GM12878 (cell line): ENCODE results near the gene EHF.

Experiments
- EP300 ChIP-seq, 2 experiments: fragments of 150-350 bp in 1 of 2; IDR thresholded peaks; 2 replicates each; pipeline ENCODE4 v1.6.1; 2011 to 2012; ENCODE audit warnings: low read depth in 2 of 2, low read length in 2 of 2, borderline replicate concordance in 1 of 2, improper control_type of control experiment in 1 of 2, inconsistent platforms in 1 of 2; ENCODE audit not compliant: control insufficient read depth in 1 of 2
- HCFC1 ChIP-seq: fragments of 150-350 bp; IDR thresholded peaks from 2 replicates; pipeline ENCODE4 v1.6.1; 2014; ENCODE audit warnings: low read length
- POLR2A ChIP-seq: IDR thresholded peaks from 2 replicates; pipeline ENCODE4 v1.6.1; 2011; ENCODE audit warnings: low read depth, mild to moderate bottlenecking, low read length
- POLR2AphosphoS5 ChIP-seq: IDR thresholded peaks from 2 replicates; pipeline ENCODE4 v1.6.1; 2011; ENCODE audit warnings: mild to moderate bottlenecking, low read length, inconsistent platforms
- RAD21 ChIP-seq: IDR thresholded peaks from 2 replicates; pipeline ENCODE4 v1.6.1; 2011; ENCODE audit warnings: mild to moderate bottlenecking, low read depth, low read length, moderate library complexity; ENCODE audit not compliant: insufficient read depth
- RBBP5 ChIP-seq: fragments of 200-600 bp; sonication (generic); conservative IDR thresholded peaks from 2 replicates; pipeline ENCODE4 v1.6.1; 2016
- SMC3 ChIP-seq: IDR thresholded peaks from 2 replicates; pipeline ENCODE4 v1.6.1; 2011; ENCODE audit warnings: low read length, improper control_type of control experiment, borderline replicate concordance
- TAF1 ChIP-seq: IDR thresholded peaks from 2 replicates; pipeline ENCODE4 v1.6.1; 2011; ENCODE audit warnings: mild to moderate bottlenecking, low read depth, low read length, borderline replicate concordance
- TBL1XR1 ChIP-seq: IDR thresholded peaks from 2 replicates; pipeline ENCODE4 v1.6.1; 2012; ENCODE audit warnings: low read depth, low read length, improper control_type of control experiment
- ZSCAN29 ChIP-seq: fragments of 450-650 bp; IDR thresholded peaks from 2 replicates; pipeline ENCODE4 v1.6.1; 2017; ENCODE audit warnings: mild to moderate bottlenecking, moderate library complexity
- TF ChIP-seq, protein P1 (sequence below): IDR thresholded peaks from 2 replicates; pipeline ENCODE4 v1.6.1; 2012; ENCODE audit warnings: mild to moderate bottlenecking, low read depth, low read length
- TF ChIP-seq, protein P2 (sequence below): IDR thresholded peaks from 2 replicates; pipeline ENCODE4 v1.6.1; 2011; ENCODE audit warnings: low read depth, mild to moderate bottlenecking, low read length, moderate library complexity, borderline replicate concordance; ENCODE audit errors: extremely low read depth
- TF ChIP-seq, protein P3 (sequence below), 3 experiments: IDR thresholded peaks in 2 of 3; conservative IDR thresholded peaks in 1 of 3; 2 replicates each; pipeline ENCODE4 v1.5.1; 2011; ENCODE audit warnings: low read depth in 3 of 3, low read length in 3 of 3, mild to moderate bottlenecking in 3 of 3, control low read depth in 2 of 3, moderate library complexity in 2 of 3, inconsistent platforms in 1 of 3, mixed read lengths in 1 of 3; ENCODE audit not compliant: control insufficient read depth in 2 of 3, insufficient read depth in 1 of 3; ENCODE audit errors: extremely low read depth in 1 of 3
- TF ChIP-seq, protein P4 (sequence below): IDR thresholded peaks from 2 replicates; pipeline ENCODE4 v1.6.1; 2012; ENCODE audit warnings: low read depth, low read length, improper control_type of control experiment

DNA sequence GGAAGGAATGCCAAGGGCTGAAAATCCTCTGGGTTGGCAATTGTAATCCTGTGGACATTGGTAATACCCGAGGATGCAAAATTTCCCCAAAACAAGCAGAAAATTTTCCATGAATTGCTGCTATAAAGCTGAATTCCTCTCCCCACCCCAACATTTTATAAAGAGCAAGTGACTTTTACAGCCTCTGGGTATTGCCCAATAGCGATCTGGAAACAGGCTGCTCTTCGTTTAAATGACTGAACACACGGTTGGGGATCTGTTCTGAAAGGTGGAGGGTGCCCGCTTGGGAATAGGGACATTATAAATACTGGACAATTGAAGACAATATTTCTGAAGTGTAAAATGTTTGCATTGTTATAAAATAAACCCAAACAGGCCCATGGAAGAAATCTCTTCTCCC lies 20.6 kb downstream of the EHF start:
- TF ChIP-seq RBBP5 (no peak), EP300 (IDR thresholded peaks at IDR 0.05; ENCODE audit: borderline replicate concordance in 1 of 2, control insufficient read depth in 1 of 2, low read depth in 2 of 2, low read length in 2 of 2) (no peak), TAF1 (no peak), SMC3 (no peak), HCFC1 (no peak), ZSCAN29 (no peak), RAD21 (no peak), POLR2A (no peak), POLR2AphosphoS5 (no peak), TBL1XR1 (no peak)
- TF ChIP-seq, protein P1, sequence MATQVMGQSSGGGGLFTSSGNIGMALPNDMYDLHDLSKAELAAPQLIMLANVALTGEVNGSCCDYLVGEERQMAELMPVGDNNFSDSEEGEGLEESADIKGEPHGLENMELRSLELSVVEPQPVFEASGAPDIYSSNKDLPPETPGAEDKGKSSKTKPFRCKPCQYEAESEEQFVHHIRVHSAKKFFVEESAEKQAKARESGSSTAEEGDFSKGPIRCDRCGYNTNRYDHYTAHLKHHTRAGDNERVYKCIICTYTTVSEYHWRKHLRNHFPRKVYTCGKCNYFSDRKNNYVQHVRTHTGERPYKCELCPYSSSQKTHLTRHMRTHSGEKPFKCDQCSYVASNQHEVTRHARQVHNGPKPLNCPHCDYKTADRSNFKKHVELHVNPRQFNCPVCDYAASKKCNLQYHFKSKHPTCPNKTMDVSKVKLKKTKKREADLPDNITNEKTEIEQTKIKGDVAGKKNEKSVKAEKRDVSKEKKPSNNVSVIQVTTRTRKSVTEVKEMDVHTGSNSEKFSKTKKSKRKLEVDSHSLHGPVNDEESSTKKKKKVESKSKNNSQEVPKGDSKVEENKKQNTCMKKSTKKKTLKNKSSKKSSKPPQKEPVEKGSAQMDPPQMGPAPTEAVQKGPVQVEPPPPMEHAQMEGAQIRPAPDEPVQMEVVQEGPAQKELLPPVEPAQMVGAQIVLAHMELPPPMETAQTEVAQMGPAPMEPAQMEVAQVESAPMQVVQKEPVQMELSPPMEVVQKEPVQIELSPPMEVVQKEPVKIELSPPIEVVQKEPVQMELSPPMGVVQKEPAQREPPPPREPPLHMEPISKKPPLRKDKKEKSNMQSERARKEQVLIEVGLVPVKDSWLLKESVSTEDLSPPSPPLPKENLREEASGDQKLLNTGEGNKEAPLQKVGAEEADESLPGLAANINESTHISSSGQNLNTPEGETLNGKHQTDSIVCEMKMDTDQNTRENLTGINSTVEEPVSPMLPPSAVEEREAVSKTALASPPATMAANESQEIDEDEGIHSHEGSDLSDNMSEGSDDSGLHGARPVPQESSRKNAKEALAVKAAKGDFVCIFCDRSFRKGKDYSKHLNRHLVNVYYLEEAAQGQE = no peak
- TF ChIP-seq, protein P2, sequence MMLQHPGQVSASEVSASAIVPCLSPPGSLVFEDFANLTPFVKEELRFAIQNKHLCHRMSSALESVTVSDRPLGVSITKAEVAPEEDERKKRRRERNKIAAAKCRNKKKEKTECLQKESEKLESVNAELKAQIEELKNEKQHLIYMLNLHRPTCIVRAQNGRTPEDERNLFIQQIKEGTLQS = no peak
- TF ChIP-seq, protein P3, sequence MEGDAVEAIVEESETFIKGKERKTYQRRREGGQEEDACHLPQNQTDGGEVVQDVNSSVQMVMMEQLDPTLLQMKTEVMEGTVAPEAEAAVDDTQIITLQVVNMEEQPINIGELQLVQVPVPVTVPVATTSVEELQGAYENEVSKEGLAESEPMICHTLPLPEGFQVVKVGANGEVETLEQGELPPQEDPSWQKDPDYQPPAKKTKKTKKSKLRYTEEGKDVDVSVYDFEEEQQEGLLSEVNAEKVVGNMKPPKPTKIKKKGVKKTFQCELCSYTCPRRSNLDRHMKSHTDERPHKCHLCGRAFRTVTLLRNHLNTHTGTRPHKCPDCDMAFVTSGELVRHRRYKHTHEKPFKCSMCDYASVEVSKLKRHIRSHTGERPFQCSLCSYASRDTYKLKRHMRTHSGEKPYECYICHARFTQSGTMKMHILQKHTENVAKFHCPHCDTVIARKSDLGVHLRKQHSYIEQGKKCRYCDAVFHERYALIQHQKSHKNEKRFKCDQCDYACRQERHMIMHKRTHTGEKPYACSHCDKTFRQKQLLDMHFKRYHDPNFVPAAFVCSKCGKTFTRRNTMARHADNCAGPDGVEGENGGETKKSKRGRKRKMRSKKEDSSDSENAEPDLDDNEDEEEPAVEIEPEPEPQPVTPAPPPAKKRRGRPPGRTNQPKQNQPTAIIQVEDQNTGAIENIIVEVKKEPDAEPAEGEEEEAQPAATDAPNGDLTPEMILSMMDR (IDR thresholded peaks at IDR 0.05 in 2 of 3, conservative IDR thresholded peaks at IDR 0.05 in 1 of 3; ENCODE audit: control insufficient read depth in 2 of 3, extremely low read depth in 1 of 3, insufficient read depth in 1 of 3, low read depth in 3 of 3, low read length in 3 of 3) = no peak
- TF ChIP-seq, protein P4, sequence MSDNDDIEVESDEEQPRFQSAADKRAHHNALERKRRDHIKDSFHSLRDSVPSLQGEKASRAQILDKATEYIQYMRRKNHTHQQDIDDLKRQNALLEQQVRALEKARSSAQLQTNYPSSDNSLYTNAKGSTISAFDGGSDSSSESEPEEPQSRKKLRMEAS = no peak
